C4-2B (cell line): ENCODE results near the gene POU2F1.

Experiments
- ZFX ChIP-seq: fragments of 450-650 bp; IDR thresholded peaks from 2 replicates; pipeline ENCODE4 v1.6.1; 2017
- TF ChIP-seq, protein P1 (sequence below): fragments of 450-650 bp; conservative IDR thresholded peaks from 2 replicates; pipeline ENCODE4 v1.5.1; 2017; ENCODE audit warnings: mild to moderate bottlenecking

DNA sequence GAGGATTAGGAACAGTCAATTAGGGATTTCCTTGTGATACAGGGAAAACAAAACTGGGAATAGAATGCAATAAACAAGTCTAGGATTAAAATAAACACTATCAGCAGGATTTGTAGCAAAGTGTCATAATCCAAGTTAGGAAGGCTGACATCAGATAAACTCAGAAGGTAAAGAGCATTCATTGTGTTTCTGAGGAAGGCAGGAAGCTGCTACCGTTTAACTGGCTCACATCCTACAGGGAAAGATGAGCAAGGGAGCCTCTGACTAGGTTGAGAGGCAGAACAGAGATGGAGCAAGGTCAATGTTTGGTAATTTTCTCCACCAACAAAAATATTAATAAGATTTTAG, 124.7 kb downstream of the POU2F1 start:
- TF ChIP-seq, protein P1, sequence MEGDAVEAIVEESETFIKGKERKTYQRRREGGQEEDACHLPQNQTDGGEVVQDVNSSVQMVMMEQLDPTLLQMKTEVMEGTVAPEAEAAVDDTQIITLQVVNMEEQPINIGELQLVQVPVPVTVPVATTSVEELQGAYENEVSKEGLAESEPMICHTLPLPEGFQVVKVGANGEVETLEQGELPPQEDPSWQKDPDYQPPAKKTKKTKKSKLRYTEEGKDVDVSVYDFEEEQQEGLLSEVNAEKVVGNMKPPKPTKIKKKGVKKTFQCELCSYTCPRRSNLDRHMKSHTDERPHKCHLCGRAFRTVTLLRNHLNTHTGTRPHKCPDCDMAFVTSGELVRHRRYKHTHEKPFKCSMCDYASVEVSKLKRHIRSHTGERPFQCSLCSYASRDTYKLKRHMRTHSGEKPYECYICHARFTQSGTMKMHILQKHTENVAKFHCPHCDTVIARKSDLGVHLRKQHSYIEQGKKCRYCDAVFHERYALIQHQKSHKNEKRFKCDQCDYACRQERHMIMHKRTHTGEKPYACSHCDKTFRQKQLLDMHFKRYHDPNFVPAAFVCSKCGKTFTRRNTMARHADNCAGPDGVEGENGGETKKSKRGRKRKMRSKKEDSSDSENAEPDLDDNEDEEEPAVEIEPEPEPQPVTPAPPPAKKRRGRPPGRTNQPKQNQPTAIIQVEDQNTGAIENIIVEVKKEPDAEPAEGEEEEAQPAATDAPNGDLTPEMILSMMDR: no peak
- TF ChIP-seq ZFX: no peak
